A549 (cell line): ENCODE data around the gene PDE4D. TPM values are rescaled to one million over a fixed set of nuclear protein-coding genes. Genes with fewer than 3 reads are reported as not detected.

Source experiments
- ATAC-seq, 2 experiments: fragments of 200-7000 bp in 1 of 2; fragments of >200 bp in 1 of 2; cut with Nextera tagmentation in 1 of 2; cut with Tn5 transposase in 1 of 2; 3 replicates each; pipeline versions ENCODE4 v1.8.0 to v1.9.1; 2018 to 2020; ENCODE audit warnings: mild to moderate bottlenecking in 1 of 2, moderate library complexity in 1 of 2
- CTCF ChIA-PET: fragments of 300-600 bp; sonication (Branson Sonifier 250); formaldehyde crosslinking; extraction: SDS; loops from one replicate; lab custom pipeline; 2021; ENCODE audit warnings: antibody characterized with exemption, inconsistent platforms; lab: Yijun Ruan, JAX
- POLR2A ChIA-PET: fragments of 350-600 bp; formaldehyde crosslinking; extraction: SDS; loops from one replicate; lab custom pipeline; 2021; ENCODE audit warnings: antibody characterized with exemption, inconsistent platforms; lab: Yijun Ruan, JAX
- DNase-seq, 2 experiments: peaks; one replicate each; pipeline versions ENCODE4 v3.0.0 to v3.0.0-alpha.2; 2011 to 2016; ENCODE audit warnings: low read depth in 1 of 2, low spot score in 1 of 2
- FAIRE-seq: peaks from 2 replicates; lab custom pipeline; 2011; peaks lifted over from hg19 to GRCh38; lab: Jason Lieb, UNC
- H3K27ac ChIP-seq, 2 experiments: fragments of >200 bp; sonication (Bioruptor Twin); formaldehyde crosslinking; 3 replicates each; pipeline ENCODE4 v1.5.1; 2016 to 2017
- H3K4me1 ChIP-seq: fragments of >200 bp; sonication (Bioruptor Twin); formaldehyde crosslinking; 3 replicates; pipeline ENCODE4 v1.6.1; 2016
- H3K4me2 ChIP-seq: fragments of >200 bp; sonication (Bioruptor Twin); formaldehyde crosslinking; 3 replicates; pipeline ENCODE4 v1.6.1; 2016
- H3K4me3 ChIP-seq: fragments of >200 bp; sonication (Bioruptor Twin); formaldehyde crosslinking; 3 replicates; pipeline ENCODE4 v1.5.1; 2016
- H3K9me3 ChIP-seq: fragments of >200 bp; sonication (Bioruptor Twin); formaldehyde crosslinking; 3 replicates; pipeline ENCODE4 v1.6.1; 2016
- ATOH8 ChIP-seq: fragments of 250-450 bp; sonication (Bioruptor Pico); IDR thresholded peaks from 2 replicates; pipeline ENCODE4 v1.5.0; 2020; ENCODE audit warnings: low read depth, mild to moderate bottlenecking, moderate library complexity
- BCL3 ChIP-seq: fragments of >200 bp; sonication (Bioruptor Twin); formaldehyde crosslinking; IDR thresholded peaks from 3 replicates; pipeline ENCODE4 v1.6.1; 2016
- CHD2 ChIP-seq: fragments of 150-350 bp; IDR thresholded peaks from 2 replicates; pipeline ENCODE4 v1.6.1; 2014; ENCODE audit warnings: low read length; ENCODE audit not compliant: partially characterized antibody
- E2F6 ChIP-seq: IDR thresholded peaks from 2 replicates; pipeline ENCODE4 v1.6.1; 2012; ENCODE audit warnings: low read depth, borderline replicate concordance
- EHF ChIP-seq: fragments of 250-450 bp; sonication (Bioruptor Pico); IDR thresholded peaks from 2 replicates; pipeline ENCODE4 v1.5.0; 2020; ENCODE audit warnings: mild to moderate bottlenecking
- EP300 ChIP-seq, 2 experiments: fragments of >200 bp; sonication (Bioruptor Twin); formaldehyde crosslinking; IDR thresholded peaks; 2 replicates in 1 of 2; 3 replicates in 1 of 2; pipeline ENCODE4 v1.6.1; 2016 to 2017
- FOSB ChIP-seq: fragments of 250-450 bp; sonication (Bioruptor Pico); IDR thresholded peaks from 2 replicates; pipeline ENCODE4 v1.5.0; 2020; ENCODE audit warnings: mild to moderate bottlenecking, moderate library complexity
- HOXA7 ChIP-seq: fragments of 250-450 bp; sonication (Bioruptor Pico); IDR thresholded peaks from 2 replicates; pipeline ENCODE4 v1.5.0; 2020; ENCODE audit warnings: mild to moderate bottlenecking, moderate library complexity
- HOXB13 ChIP-seq: fragments of 250-450 bp; sonication (Bioruptor Pico); IDR thresholded peaks from 2 replicates; pipeline ENCODE4 v1.5.0; 2020; ENCODE audit warnings: low read depth, mild to moderate bottlenecking, moderate library complexity
- JUNB ChIP-seq: fragments of >200 bp; sonication (Bioruptor Twin); formaldehyde crosslinking; IDR thresholded peaks from 2 replicates; pipeline ENCODE4 v1.6.1; 2016
- MAFK ChIP-seq: fragments of 450-650 bp; IDR thresholded peaks from 2 replicates; pipeline ENCODE4 v1.6.1; 2014; ENCODE audit not compliant: partially characterized antibody
- MYC ChIP-seq: IDR thresholded peaks from 2 replicates; pipeline ENCODE4 v1.6.1; 2012; ENCODE audit warnings: mild to moderate bottlenecking, inconsistent platforms, low read length, improper control_type of control experiment, borderline replicate concordance
- NPAS2 ChIP-seq: fragments of 250-450 bp; sonication (Bioruptor Pico); IDR thresholded peaks from 2 replicates; pipeline ENCODE4 v1.8.0; 2022; ENCODE audit warnings: mild to moderate bottlenecking, moderate library complexity, borderline replicate concordance
- PBX3 ChIP-seq: IDR thresholded peaks from 2 replicates; pipeline ENCODE4 v1.6.1; 2012
- PHF8 ChIP-seq: fragments of 200-600 bp; sonication (generic); IDR thresholded peaks from 2 replicates; pipeline ENCODE4 v1.6.1; 2016; ENCODE audit warnings: low read depth, mild to moderate bottlenecking, antibody characterized with exemption, moderate library complexity, borderline replicate concordance
- POLR2AphosphoS2 ChIP-seq: conservative IDR thresholded peaks from 2 replicates; pipeline ENCODE4 v1.6.1; 2012; ENCODE audit warnings: low read length, improper control_type of control experiment, inconsistent platforms
- RAD21 ChIP-seq, 2 experiments: fragments of >200 bp in 1 of 2; sonication (Bioruptor Twin) in 1 of 2; formaldehyde crosslinking in 1 of 2; IDR thresholded peaks in 1 of 2; conservative IDR thresholded peaks in 1 of 2; 2 replicates in 1 of 2; 3 replicates in 1 of 2; pipeline ENCODE4 v1.6.1; 2012 to 2018; ENCODE audit warnings: inconsistent platforms in 1 of 2
- SMC3 ChIP-seq: fragments of >200 bp; sonication (Bioruptor Twin); formaldehyde crosslinking; IDR thresholded peaks from 3 replicates; pipeline ENCODE4 v1.6.1; 2018; ENCODE audit warnings: inconsistent platforms
- ZFP36 ChIP-seq: fragments of 450-650 bp; IDR thresholded peaks from 2 replicates; pipeline ENCODE4 v1.6.1; 2014; ENCODE audit warnings: borderline replicate concordance; ENCODE audit not compliant: partially characterized antibody
- ZNF302 ChIP-seq: fragments of 250-450 bp; sonication (Bioruptor Pico); IDR thresholded peaks from 2 replicates; pipeline ENCODE4 v1.9.0; 2021; ENCODE audit warnings: inconsistent platforms, mild to moderate bottlenecking, moderate library complexity
- ZSCAN20 ChIP-seq: fragments of 250-450 bp; sonication (Bioruptor Pico); IDR thresholded peaks from 2 replicates; pipeline ENCODE4 v1.8.0; 2022; ENCODE audit warnings: mild to moderate bottlenecking, moderate library complexity
- WGBS: methylation state at CpG from one replicate; pipeline ENCODE4 v1.1.6; 2017; ENCODE audit errors: missing lambda C conversion rate; 5-methylcytosine and 5-hydroxymethylcytosine counted together
- polyA plus RNA-seq, 4 experiments: library from polyadenylated mRNA; depleted of rRNA in 3 of 4; stranded (reverse); fragments of >200 nt; fragmentation: RNase III in 1 of 4; extraction: RNeasy Plus Mini Kit Qiagen cat#74134 plus additional on column Dnase treatment in 1 of 4; gene quantifications; 2 replicates in 3 of 4; 3 replicates in 1 of 4; pipeline ENCODE4 v1.2.3, GENCODE V29; 2011 to 2017

The PDE4D gene
- polyA plus RNA-seq, 2 of the 4 experiments (the other 2 are of a cell fraction), result 74.0 to 213 TPM

- peak; percentile 46; the same call in 1 of the 3 replicates for TF ChIP-seq BCL3
Observed at GRCh38 chr5:59099270-59099994, 794.1 kb downstream of the PDE4D start (continued).

- FAIRE-seq, result no peak
- no peak for DNase-seq
- H3K4me1 ChIP-seq, result peaks cover 100% of the 10 kb centered on the region
- TF ChIP-seq CHD2, result no peak
- TF ChIP-seq EHF (CRISPR knock-in tag), result no peak
- TF ChIP-seq ZSCAN20 (CRISPR knock-in tag), result peak; percentile 5; the same call in 1 of the 2 replicates
- no peak for TF ChIP-seq MYC
- 0 out of 2 replicates have a peak, but pooled peaks have one; percentile 31 for TF ChIP-seq HOXA7 (CRISPR knock-in tag)
- peak; percentile 82 for TF ChIP-seq HOXB13 (CRISPR knock-in tag)
- peak in 1 of 2 experiments; percentile 18; a peak in 3 of 6 replicates for ATAC-seq
- H3K9me3 ChIP-seq, result no peaks in the 10 kb centered on the region
- ChIA-PET CTCF (interaction anchor here (0.6 to 1.5 kb wide), 3 partner anchors 29 to 76 kb away, joined by 3 to 6 read pairs (median 5); no protein-coding TSS in a partner anchor), POLR2A (interaction anchor here (0.6 to 1.9 kb wide), 5 partner anchors 9 to 60 kb away, joined by 3 to 7 read pairs (median 3); no protein-coding TSS in a partner anchor)
- no peak overlapping the region for H3K4me3 ChIP-seq
- H3K27ac ChIP-seq, result peak overlapping the region; percentile 93 to 98
- H3K4me2 ChIP-seq, result peak overlapping the region; percentile 94
- 55% methylated on average over 2 of the region's 2 CpGs for WGBS
Observed at GRCh38 chr5:59098743-59099142, 794.8 kb downstream of the PDE4D start.

GRCh38 chr5:59097712-59098111 is 795.8 kb downstream of the PDE4D start:
- ATAC-seq (no peak), DNase-seq (no peak), FAIRE-seq (no peak)
- CTCF ChIA-PET, result interaction anchor here (0.7 to 1.9 kb wide), 4 partner anchors 16 to 211 kb away, joined by 3 to 6 read pairs (median 4); no protein-coding TSS in a partner anchor
- peak overlapping the region; percentile 90 to 98 for H3K27ac ChIP-seq
- H3K4me3 ChIP-seq, result no peak overlapping the region
- peaks cover 96% of the 10 kb centered on the region for H3K4me1 ChIP-seq
- H3K4me2 ChIP-seq, result peak overlapping the region; percentile 94
- TF ChIP-seq PHF8 (no peak), FOSB (CRISPR knock-in tag) (no peak), ZFP36 (no peak), ATOH8 (CRISPR knock-in tag) (no peak), POLR2AphosphoS2 (no peak), NPAS2 (CRISPR knock-in tag) (no peak), CHD2 (no peak), JUNB (no peak), PBX3 (no peak), MYC (no peak), RAD21 (conservative IDR thresholded peaks at IDR 0.05 in 1 of 2, IDR thresholded peaks at IDR 0.05 in 1 of 2) (no peak), SMC3 (no peak), BCL3 (no peak), MAFK (no peak), ZNF302 (no peak), E2F6 (no peak), EP300 (IDR thresholded peaks at IDR 0.05) (no peak)
- TF ChIP-seq, all 56 proteins: peak for 0
- H3K9me3 ChIP-seq, result no peaks in the 10 kb centered on the region
- POLR2A ChIA-PET, result interaction anchor here (3.7 kb wide), 1 partner anchor 30 kb away, joined by 12 read pairs; no protein-coding TSS in a partner anchor
